ENCODE data around the gene NALCN. TPM values are rescaled to one million over a fixed set of nuclear protein-coding genes. Genes with fewer than 3 reads are reported as not detected.

The NALCN gene
- total and polyA plus RNA-seq, 7 donors: 0.23 to 1.1 (median 0.71) TPM; not detected in 2

GRCh38 chr13:101264931-101265330 lies 151.4 kb downstream of the NALCN start:
- 49 to 67% methylated on average over 2 of the region's 2 CpGs for WGBS, 2 donors
- Histone ChIP-seq H3K36me3 (no peaks in the 10 kb centered on the region), H3K27ac (no peak overlapping the region), H3K4me3 (no peak overlapping the region), H3K27me3 (no peaks in the 10 kb centered on the region), H3K9me3 (no peaks in the 10 kb centered on the region), H3K4me1 (no peaks in the 10 kb centered on the region)
- DNase-seq: no peak
- intact Hi-C loops (cut with DNase I): no loop called here
- TF ChIP-seq EP300 (IDR thresholded peaks at IDR 0.05) (no peak), POLR2AphosphoS5 (IDR thresholded peaks at IDR 0.05) (no peak)

- TF ChIP-seq EP300 (IDR thresholded peaks at IDR 0.05) (no peak), POLR2AphosphoS5 (IDR thresholded peaks at IDR 0.05) (no peak), CTCF (IDR thresholded peaks at IDR 0.05) (no peak), POLR2A (IDR thresholded peaks at IDR 0.05) (no peak)
- 75 to 83% methylated on average over 2 of the region's 2 CpGs for WGBS, 2 donors
- H3K4me3 ChIP-seq: no peak overlapping the region
- H3K36me3 ChIP-seq: no peaks in the 10 kb centered on the region
- H3K4me1 ChIP-seq: no peaks in the 10 kb centered on the region
- H3K27ac ChIP-seq: no peak overlapping the region
- intact Hi-C loops (cut with DNase I): no loop called here
- no peaks in the 10 kb centered on the region for H3K27me3 ChIP-seq
- DNase-seq: no peak
- no peaks in the 10 kb centered on the region for H3K9me3 ChIP-seq
Measured at GRCh38 chr13:101262306-101262705, 154.0 kb downstream of the NALCN start.

- Histone ChIP-seq H3K4me1 (no peaks in the 10 kb centered on the region), H3K4me3 (no peak overlapping the region), H3K9me3 (no peaks in the 10 kb centered on the region), H3K27ac (no peak overlapping the region), H3K36me3 (no peaks in the 10 kb centered on the region), H3K27me3 (no peaks in the 10 kb centered on the region)
- no peak for TF ChIP-seq EP300 (IDR thresholded peaks at IDR 0.05)
- no peak for TF ChIP-seq CTCF (IDR thresholded peaks at IDR 0.05)
- no peak for TF ChIP-seq POLR2A (IDR thresholded peaks at IDR 0.05)
- TF ChIP-seq POLR2AphosphoS5 (IDR thresholded peaks at IDR 0.05): no peak
- no peak for DNase-seq
- intact Hi-C loops (cut with DNase I): no loop called here
- WGBS, 2 donors: 93 to 94% methylated on average over 6 of the region's 6 CpGs
Measured at GRCh38 chr13:101258509-101258908, 157.8 kb downstream of the NALCN start.

- DNase-seq: no peak
- H3K4me3 ChIP-seq: no peak overlapping the region
- TF ChIP-seq EP300 (IDR thresholded peaks at IDR 0.05): no peak
- TF ChIP-seq POLR2A (IDR thresholded peaks at IDR 0.05): no peak
- no peak for TF ChIP-seq CTCF (IDR thresholded peaks at IDR 0.05)
- no peak for TF ChIP-seq POLR2AphosphoS5 (IDR thresholded peaks at IDR 0.05)
- H3K9me3 ChIP-seq: no peaks in the 10 kb centered on the region
- H3K27ac ChIP-seq: no peak overlapping the region
- WGBS, 2 donors: 67 to 86% methylated on average over 11 of the region's 11 CpGs
- no peaks in the 10 kb centered on the region for H3K4me1 ChIP-seq
- H3K36me3 ChIP-seq: no peaks in the 10 kb centered on the region
- intact Hi-C loops (cut with DNase I): no loop called here
- H3K27me3 ChIP-seq: no peaks in the 10 kb centered on the region
Measured at GRCh38 chr13:101258071-101258470, 158.2 kb downstream of the NALCN start.

GRCh38 chr13:101248739-101249514 lies 167.4 kb downstream of the NALCN start:
- Histone ChIP-seq H3K4me1 (no peaks in the 10 kb centered on the region), H3K9me3 (no peaks in the 10 kb centered on the region), H3K27ac (no peak overlapping the region), H3K36me3 (no peaks in the 10 kb centered on the region), H3K27me3 (no peaks in the 10 kb centered on the region), H3K4me3 (no peak overlapping the region)
- 53 to 58% methylated on average over 2 of the region's 2 CpGs for WGBS, 2 donors
- DNase-seq: no peak
- intact Hi-C loops (cut with DNase I): no loop called here
- TF ChIP-seq POLR2AphosphoS5 (IDR thresholded peaks at IDR 0.05): no peak
- TF ChIP-seq POLR2A (IDR thresholded peaks at IDR 0.05): no peak
- TF ChIP-seq CTCF (IDR thresholded peaks at IDR 0.05): no peak
- TF ChIP-seq EP300 (IDR thresholded peaks at IDR 0.05): no peak
